Ammon's horn (tissue), 1 donor: ENCODE results near the gene ARFGAP1.
"Not testable (repeated sequence)": the region's sequence is repeated elsewhere in the genome, so short reads cannot be mapped to it uniquely, and the experiment has no call there.

Source experiments
- DNase-seq: peaks from one replicate; pipeline ENCODE4 v3.0.0-alpha.2; 2016; ENCODE audit warnings: low spot score

The ARFGAP1 gene

DNA sequence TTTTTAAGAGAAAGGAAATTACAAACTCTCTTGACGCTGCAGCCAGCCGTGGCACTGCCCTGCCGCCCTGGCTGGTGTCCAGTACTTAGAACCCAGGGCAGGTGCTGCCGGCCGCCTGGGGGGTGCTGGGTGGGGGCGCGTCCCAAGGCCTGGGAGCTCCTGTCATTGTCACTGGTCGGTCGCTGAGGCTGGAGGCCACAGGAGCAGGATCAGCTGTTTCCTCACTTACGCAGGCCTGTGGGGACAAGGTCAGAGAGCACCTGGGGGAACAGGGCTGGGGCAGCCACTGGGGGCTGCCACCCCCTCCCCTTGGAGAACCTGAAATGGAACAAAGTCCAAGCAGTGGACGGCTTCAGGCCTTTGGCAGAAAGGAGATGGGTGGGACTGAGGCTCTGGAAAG, 31.3 kb upstream of the ARFGAP1 start:
- no peak for DNase-seq

GRCh38 chr20:63242736-63243135, 29.9 kb upstream of the ARFGAP1 start:
- no peak for DNase-seq

DNA sequence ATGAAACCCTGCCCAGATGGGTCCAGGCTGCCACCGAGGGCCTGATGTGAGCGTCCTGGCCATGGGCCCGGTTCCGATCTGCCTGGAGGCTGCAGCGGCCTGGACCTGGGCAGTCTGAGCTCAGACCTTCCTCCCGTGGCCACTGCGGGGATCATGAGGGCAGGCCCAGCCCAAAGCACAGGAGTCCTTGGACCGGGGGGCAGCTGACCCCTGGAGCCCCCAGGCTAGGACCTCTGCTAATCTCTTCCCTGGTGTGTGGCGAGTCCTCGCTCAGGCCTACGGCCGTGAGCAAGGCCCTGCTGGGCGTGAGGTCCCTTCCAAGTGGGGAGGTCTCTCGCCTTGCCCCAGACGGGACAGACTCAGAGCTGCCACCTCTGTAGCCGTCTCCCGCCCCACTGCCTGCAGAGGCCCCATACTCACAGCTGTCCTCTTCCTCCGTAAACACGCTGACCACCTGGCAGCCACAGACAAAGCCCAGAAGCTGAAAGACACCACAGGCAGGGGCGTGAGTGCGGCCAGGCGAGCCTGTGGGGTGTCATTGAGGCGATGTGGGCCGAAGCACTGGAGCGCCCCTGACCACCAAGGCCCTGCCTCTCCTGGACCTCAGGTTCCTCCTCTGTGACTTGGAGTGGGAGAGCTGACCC, 28.9 kb upstream of the ARFGAP1 start:
- no peak for DNase-seq

DNA sequence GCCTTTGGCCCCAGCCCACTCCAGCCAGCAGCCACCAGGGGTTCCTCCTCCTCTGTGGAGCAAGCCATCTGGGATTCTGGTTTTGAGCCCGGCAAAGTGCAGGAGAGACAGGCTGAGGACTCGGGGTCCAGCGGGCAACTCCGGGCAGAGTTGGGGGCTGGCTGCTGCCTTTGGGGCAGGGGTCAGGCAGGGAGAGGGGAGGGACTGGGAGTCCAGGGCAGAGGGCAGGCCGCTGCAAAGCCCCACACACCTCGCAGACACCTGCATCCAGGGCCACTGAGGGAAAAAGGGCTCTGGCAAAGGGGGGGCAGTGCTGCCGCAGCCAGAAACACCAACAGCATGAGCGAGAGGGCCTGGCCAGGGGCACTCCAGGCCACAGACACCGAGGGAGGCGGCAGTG, 28.1 kb upstream of the ARFGAP1 start:
- no peak for DNase-seq

DNA sequence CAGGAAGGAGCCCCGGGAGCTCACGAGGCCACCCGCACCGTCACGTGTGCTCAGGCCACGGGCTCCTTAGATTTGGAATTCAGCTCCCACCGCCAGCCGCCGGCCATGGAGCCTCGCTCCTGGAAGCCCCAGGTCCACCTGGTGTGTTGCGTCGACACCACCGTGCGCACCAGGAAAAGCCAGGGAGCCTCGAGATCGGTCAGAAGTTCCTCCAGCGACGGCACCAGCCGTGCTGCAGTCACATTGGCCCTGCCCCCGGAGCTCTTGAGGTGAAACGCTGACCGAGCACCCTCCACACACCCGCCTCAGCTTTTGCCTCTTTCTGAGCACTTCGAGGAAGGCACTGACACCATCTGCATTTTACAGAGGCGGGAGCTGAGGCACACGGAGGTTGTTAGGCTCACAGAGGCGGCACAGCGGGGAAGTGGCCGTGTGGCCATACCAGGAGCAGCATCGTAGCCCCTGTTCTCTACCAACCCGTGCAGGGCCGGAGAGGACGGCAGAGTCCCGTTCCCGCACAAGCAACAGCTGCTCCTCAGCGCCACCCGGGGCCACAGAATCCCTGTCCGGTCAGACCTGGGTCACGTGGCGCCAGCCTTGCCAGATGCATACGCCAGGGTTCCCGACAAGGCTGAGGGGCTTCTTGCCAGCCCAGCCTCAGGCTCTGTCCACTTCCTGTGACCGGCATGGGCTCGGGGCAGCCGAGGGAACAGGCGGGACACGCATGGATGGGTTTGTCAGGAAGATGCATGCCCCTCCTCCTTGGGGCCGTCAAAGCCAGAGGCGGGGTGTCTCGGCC, 25.9 kb upstream of the ARFGAP1 start:
- peak; percentile 36 for DNase-seq

- no peak for DNase-seq
Observed at GRCh38 chr20:63247671-63248228, 24.9 kb upstream of the ARFGAP1 start.

DNA sequence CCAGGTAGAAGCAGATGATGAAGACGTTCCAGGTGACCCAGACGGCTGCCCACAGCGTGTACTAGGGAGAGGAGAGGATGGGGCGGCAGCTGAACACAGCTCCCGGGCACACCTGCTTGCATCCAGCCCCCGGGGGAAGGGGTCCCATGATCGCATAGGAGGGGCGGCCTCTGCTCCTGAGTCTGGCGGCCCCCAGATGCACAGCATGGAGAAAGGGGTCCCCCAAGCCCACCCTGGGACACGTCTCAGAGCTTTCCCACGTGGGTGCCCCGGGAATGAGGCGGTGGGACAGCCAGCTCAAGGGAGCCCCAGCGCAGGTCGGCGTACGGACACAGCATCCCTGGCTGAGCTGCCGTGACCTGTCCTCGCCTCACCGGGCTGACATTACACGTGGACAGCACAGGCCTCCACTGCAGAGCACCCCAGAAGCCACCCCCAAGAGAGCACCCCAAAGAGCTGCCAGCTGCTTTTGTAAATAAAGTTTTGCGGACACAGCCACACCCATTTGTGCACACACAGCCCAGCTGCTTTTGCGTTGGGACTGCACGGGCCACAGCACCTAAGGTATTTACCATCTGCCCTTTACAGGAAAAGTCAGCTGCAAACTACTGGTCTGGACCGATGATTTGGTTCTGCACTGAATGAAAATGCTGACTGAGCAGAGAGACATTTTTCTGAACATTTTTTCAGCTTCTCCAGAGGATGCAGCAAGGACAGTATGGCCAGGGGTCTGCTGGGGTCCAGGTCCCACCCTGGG, 23.6 kb upstream of the ARFGAP1 start:
- no peak for DNase-seq

- DNase-seq = no peak
Observed at GRCh38 chr20:63249891-63250290, 22.7 kb upstream of the ARFGAP1 start.

- not testable (repeated sequence) for DNase-seq
Observed at GRCh38 chr20:63251350-63251749, 21.3 kb upstream of the ARFGAP1 start.

DNA sequence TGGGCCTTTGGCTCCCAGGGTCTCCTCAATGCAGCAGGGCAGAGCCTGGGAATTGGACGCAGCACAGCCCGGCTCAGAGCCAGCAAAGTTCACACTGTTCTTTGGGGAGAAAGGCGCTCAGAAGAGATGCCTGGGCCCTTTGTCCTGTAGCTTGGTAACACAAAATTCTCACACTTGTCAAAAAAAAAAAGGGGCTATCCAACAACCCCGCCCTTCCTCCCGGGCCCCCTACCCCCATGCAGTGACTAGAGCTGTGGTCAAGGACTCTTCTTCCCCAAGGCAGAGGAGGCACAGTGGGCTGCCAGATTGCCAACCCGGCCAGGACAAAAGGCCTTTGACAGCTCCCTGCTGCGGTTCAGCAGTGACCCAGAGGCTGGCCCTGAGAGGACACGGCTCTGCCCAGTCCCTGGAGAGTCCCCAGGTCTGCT, 20.3 kb upstream of the ARFGAP1 start:
- DNase-seq = peak; percentile 70

- DNase-seq = no peak
Observed at GRCh38 chr20:63253065-63253437, 19.6 kb upstream of the ARFGAP1 start.

DNA sequence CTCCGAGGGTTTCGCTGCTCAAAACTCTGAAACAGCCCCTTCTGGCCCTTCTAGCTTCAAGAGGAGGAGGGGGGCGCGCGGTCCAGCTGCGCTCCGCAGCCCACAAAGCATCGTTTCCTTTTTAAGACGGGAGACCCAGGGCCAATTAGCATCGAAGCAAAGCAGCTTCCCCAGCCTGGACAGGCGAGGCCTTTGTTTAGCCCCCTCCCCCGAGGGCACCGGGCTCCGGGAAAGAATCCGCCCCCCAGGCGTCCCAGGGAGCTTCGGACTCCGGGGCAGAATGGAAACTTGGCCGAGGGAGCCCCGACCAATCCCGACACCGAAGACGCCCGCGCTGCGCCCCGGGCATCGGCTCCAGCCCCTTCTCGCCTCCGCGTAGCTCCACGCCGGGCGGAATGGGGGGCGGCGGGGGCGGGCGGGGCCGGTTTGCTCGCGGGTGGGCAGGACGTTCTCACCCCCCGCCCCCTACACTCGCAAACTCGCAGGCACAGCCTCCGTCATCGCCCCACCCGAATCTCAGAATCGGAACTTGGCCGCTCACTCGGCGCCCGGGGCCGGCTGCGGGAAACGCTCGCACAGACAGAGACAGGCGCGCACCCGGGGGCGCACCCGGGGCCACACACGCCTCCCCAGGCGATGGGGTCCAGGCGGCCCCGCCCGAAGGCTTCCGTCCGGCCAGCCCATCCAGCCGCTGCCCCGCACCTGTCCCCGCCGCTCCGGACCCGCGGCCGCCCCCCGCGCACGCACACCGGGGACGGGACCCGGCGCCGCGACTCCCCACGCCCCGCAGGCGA, 19.0 kb upstream of the ARFGAP1 start:
- peak; percentile 39 for DNase-seq

GRCh38 chr20:63254232-63254605, 18.4 kb upstream of the ARFGAP1 start, which contains the start of gene NKAIN4:
TSS of gene NKAIN4 (minus strand) at chr20:63254463. CDS start at chr20:63254450, 13 bp downstream.
- no peak for DNase-seq

- DNase-seq = no peak
Observed at GRCh38 chr20:63254606-63255384, 17.8 kb upstream of the ARFGAP1 start.

GRCh38 chr20:63255931-63256704, 16.5 kb upstream of the ARFGAP1 start:
- no peak for DNase-seq

DNA sequence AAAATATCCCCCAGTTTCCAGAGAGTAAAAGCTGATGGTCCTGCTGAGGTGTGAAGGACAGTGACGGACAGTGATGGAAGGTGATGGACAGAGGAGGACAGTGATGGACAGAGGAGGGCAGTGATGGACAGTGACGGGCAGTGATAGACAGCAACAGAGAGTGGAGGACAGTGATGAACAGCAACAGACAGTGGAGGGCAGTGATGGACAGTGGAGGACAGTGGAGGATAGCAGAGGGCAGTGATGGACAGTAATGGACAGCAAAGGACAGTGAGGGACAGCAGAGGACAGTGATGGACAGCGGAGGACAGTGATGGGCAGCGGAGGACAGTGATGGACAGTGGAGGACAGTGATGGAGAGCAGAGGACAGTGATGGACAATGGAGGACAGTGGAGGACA, 15.7 kb upstream of the ARFGAP1 start:
- no peak for DNase-seq

- DNase-seq = no peak
Observed at GRCh38 chr20:63257629-63258028, 15.0 kb upstream of the ARFGAP1 start.

DNA sequence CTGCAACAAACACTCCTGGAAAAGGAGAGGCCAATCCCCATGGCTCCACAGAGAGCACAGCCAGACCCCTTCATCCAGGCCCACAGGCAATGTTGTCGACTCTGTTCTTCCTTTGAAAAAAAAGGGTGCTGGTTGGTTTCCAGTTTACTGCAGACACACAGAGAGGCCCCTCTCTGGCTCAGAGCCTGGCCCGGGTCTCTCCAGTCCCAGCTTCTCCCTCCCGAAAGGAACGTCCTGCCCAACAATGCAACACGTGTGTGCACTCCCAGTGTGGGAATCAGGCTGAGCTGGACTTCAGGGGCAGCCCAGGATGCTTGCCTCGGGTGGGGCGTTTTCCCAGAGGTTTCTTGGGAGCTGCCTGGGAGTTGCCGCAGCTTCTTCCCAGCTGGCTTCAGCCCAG, 13.8 kb upstream of the ARFGAP1 start:
- DNase-seq = no peak

DNA sequence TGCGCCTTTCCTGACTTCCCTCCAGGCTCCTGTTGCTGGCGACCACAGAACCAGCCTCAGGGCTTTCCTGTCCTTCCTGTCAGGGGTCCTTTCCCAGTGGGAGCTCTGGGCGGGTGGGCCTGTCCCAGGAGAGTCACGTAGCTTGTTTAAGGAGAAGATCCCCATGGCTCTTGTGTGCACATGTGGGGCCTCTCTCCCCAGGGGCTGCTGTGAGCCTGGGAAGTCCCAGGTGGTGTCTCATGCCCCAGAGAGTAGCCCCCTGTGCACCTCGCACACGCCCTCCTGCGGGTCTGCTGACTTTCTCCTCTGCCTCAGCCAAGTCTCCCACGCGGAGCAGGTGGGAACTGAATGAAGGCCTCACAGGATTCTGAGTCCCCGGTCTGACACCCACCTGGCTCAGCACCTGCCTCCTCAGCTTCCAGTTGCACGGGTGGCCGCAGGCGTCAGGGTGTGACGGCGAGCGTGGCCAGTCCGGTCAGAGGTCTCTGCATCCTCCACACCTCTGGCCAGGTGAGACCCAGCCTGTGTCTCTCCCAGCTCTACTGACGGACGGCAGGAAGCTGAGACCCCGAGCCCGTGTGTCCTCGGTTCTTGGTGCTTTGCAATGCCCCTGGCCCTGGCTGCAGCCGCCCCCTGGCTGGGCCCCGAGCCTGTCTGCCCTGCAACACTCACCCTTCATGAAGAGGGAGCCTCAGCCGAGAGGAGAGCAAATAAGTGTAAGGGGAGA, 12.7 kb upstream of the ARFGAP1 start:
- DNase-seq = no peak
